Mucosa of stomach (tissue), 1 donor: ENCODE measurements around the gene AK9.

Source experiments
- H3K27me3 ChIP-seq: one replicate; pipeline ENCODE4 v1.7.0; 2013; ENCODE audit warnings: mild to moderate bottlenecking, low read length; ENCODE audit not compliant: control insufficient read depth, insufficient read depth
- H3K36me3 ChIP-seq: one replicate; pipeline ENCODE4 v1.7.0; 2013; ENCODE audit warnings: low read length; ENCODE audit not compliant: control insufficient read depth, insufficient read depth
- H3K4me1 ChIP-seq: one replicate; pipeline ENCODE4 v1.7.0; 2013; ENCODE audit warnings: mild to moderate bottlenecking, low read length; ENCODE audit not compliant: control insufficient read depth, insufficient read depth
- H3K4me3 ChIP-seq: one replicate; pipeline ENCODE4 v1.7.0; 2013; ENCODE audit warnings: low read length
- H3K9ac ChIP-seq: one replicate; pipeline ENCODE4 v1.7.0; 2013; ENCODE audit warnings: mild to moderate bottlenecking, low read length, moderate library complexity
- H3K9me3 ChIP-seq: one replicate; pipeline ENCODE4 v1.7.0; 2013; ENCODE audit warnings: mild to moderate bottlenecking, low read length, moderate library complexity; ENCODE audit not compliant: control insufficient read depth
- donor health status: Pancreatic carcinoma.

The AK9 gene

DNA sequence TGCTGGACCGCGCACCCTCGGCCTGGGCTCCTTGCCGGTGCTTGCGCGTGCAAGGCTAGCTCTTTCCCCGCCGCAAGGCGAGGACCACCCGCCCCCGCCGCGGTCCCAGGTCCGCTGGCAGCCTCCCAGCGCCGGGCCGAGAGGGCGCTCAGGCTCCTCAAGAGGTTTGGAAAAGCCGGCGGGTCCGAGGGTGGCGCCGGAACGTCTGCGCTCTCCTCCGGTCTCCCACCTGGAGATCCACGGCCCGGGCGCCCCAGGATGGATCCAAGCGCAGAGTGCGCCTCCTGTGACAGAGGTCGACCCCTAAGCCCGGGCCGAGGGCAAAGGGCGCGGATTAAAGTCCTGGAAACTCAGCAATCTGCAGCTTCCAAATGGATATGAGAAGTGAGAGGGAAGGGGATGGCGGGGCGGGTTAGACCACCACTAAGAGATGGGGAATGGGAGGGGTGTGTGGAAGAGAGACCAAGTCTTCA, 234.9 kb downstream of the AK9 start:
- Histone ChIP-seq H3K4me1 (peaks cover 47% of the 10 kb centered on the region), H3K9me3 (no peaks in the 10 kb centered on the region), H3K9ac (peak overlapping the region; percentile 72), H3K27me3 (no peaks in the 10 kb centered on the region), H3K36me3 (peaks cover 4% of the 10 kb centered on the region), H3K4me3 (peak overlapping the region; percentile 58)

DNA sequence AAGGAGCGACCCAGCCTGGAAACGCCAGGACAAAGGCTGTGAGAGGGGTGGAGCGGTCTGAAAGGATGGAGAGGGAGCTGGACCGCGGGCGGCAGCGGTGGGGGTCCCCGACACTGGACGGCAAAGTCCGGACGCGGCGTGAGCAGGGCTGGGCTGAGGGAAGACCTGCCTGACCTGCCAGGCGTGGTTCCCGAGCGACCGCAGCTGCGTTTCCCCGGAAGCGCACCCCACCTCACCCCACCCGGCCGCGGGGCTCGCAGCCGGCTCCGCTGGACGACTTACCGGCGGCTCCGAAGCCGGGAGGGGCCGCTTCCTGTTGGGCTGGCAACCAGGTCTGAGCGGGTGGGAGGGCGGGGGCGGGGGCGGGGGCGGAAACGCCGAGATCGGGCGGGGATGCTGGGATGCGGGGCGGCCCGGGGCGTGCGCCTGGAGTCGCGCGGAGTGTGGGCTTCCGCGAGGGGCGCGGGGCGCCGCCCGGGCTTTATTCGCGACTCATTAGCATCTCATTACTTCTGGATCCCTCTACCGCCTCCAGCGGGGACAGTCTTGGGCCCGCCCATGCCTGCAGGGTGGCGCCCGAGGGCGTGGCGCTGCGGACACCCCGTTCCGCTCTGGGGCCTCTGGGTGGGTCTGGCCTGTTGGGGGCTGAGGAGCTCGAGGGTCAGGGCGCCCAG, 235.4 kb downstream of the AK9 start, which contains the start of gene MICAL1:
Gene MICAL1 (minus strand): TSS at position 336 of the 674 bp plus-strand sequence. CDS start 1,576 bp downstream, outside the sequence.
- Histone ChIP-seq H3K36me3 (peaks cover 4% of the 10 kb centered on the region), H3K4me3 (peak within 1 kb of the TSS; percentile 58), H3K4me1 (peaks cover 47% of the 10 kb centered on the region), H3K9me3 (no peaks in the 10 kb centered on the region), H3K27me3 (no peaks in the 10 kb centered on the region), H3K9ac (peak within 1 kb of the TSS; percentile 77)

DNA sequence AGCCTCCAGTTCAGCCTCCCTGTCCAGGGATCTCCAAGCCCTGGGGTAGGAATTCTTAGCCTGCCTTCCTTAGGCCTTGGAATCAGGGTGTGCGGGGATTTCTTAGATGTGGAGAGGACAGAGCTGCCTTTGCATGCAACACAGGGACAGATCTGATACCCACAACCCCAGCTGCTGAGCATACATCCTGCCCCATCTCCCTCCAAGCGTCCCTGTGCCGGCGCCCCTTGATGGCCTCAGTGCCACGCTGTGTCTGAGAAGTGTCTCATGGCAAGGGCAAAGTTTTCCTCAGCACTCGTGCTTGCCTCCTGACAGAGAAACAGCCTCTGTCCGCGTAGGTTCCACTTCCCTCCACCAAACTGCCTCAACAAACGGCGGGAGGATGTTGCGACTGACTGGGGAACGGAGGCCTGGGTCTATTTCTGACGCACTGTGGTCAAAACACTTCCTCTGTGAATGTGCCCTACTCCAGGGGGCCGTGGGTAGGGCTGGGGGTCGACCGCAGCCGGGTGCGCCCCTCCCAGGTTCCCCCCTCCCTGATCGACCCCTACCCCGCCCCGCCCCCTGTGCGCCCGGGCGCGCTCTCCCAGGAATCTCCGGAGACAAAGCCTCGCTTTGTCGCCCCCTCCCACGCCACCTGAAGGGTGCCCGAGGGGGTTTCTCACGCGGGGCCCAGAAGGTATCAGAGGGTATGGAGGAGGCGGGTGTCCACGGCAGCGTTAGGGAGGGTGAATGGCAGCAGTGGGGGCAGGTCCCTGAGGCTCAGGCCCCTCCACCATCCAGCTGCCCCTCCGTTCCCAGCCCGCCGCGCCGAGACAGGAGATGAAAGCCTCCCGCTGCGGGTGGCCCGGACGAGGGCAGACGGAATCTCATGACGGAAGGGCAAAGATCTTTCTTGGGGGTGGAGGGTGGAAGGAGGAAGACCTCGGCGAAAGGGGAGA, 236.2 kb downstream of the AK9 start:
- no peaks in the 10 kb centered on the region for H3K9me3 ChIP-seq
- H3K27me3 ChIP-seq: no peaks in the 10 kb centered on the region
- H3K4me3 ChIP-seq: peak overlapping the region; percentile 57
- peak overlapping the region; percentile 77 for H3K9ac ChIP-seq
- peaks cover 4% of the 10 kb centered on the region for H3K36me3 ChIP-seq
- H3K4me1 ChIP-seq: peaks cover 44% of the 10 kb centered on the region

DNA sequence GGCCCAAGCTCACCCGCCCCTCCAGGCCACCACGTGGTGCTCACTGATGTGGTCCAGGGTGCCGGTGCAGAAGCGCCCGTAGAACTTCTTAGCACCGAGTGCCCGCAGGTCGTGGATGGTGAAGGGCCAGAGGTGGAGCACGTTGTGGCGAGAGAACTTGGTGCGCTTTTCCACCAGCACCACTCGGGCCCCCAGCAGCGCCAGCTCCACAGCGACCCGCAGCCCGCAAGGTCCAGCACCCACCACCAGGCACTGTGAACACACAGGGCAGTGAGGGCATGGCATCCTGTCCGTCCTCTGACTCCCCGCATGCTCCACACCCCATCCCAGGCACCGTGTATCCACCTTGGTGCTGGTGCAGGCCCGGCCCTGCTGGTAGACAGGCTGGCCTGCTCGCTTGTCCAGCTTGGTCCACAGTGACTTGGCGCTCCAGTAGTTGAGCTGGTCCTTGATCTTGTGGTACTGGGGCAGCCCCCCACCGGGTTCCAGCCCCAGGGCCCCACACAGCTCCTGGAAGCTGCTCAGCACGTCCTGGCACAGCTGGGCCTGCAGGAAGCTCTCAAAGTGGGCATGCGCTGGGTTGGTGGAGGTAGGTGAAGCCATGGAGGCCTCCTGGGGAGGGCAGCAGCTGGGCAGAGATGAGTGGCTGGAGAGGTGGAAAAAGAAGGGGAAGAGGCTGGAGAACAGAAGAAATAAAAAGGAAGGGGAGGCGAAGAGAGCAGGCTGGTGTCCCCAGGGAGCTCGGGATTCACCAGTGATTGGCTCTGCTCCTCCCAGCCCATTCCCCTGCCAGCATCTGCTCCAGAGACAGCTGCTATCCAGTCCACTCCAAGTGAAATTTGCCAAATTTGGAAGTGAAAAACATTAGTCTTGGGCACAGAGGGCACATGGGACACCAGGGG, 237.2 kb downstream of the AK9 start:
- Histone ChIP-seq H3K4me3 (no peak overlapping the region), H3K36me3 (peaks cover 4% of the 10 kb centered on the region), H3K9ac (peak overlapping the region; percentile 22), H3K9me3 (no peaks in the 10 kb centered on the region), H3K4me1 (peaks cover 38% of the 10 kb centered on the region), H3K27me3 (no peaks in the 10 kb centered on the region)

DNA sequence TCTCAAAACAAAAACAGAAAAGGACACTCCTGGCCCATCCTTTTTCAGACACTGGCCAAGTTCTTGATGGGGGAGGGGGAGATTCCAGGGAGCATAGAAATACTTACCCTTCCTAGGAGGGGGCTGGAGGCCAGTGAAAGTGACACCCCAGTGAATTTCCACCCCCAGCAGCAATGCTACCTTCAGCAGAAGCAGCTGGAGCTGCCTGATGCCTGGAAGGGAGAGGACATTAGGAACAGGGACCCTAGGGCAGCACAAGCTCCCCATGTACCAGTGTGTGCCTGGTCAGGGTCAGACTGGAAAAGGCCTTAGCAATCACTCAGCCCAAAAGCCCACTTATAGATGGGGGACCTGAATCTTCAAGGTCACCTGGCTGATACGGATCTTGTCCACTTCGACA, 237.8 kb downstream of the AK9 start:
- Histone ChIP-seq H3K9ac (no peak overlapping the region), H3K36me3 (peaks cover 4% of the 10 kb centered on the region), H3K27me3 (no peaks in the 10 kb centered on the region), H3K4me1 (peaks cover 35% of the 10 kb centered on the region), H3K4me3 (no peak overlapping the region), H3K9me3 (no peaks in the 10 kb centered on the region)

DNA sequence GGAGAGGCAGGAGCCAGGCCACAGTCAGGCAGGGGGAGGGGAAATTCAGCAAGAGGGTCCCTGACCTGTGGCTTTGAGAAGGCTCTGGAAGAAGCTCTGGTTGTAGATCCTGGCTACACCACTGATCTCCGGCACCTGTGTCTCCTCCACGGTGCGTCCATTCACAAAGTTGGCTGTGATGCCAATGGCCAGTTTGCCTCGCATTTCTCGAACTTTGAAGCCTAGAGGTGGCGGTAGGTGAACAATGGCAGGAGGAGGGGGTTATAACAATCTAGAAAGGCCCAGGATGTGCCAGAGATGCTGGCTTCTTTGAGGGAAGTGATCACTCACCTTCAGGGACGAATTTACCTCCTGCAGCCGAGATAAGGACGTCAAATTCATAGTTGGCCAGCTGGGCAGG, 238.8 kb downstream of the AK9 start:
- Histone ChIP-seq H3K4me3 (no peak overlapping the region), H3K9me3 (no peaks in the 10 kb centered on the region), H3K27me3 (no peaks in the 10 kb centered on the region), H3K4me1 (peaks cover 28% of the 10 kb centered on the region), H3K9ac (no peak overlapping the region), H3K36me3 (peaks cover 4% of the 10 kb centered on the region)

DNA sequence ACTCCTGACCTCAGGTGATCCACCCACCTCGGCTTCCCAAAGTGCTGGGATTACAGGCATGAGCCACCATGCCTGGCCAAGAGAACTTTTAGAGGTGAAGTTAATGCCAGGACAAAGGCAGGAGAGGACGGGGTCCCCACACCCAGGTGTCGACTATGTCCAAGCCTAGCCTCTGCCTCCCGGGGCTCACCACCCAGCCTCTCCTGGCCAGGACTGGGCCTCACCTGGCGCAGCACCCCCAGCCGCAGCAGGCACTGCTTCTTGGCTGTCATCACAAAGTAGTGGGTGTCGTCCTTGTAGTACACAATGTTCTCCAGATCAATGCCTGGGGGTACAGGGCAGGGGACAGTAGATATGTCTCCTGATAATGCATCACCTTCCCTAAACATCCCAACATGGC, 239.6 kb downstream of the AK9 start:
- no peaks in the 10 kb centered on the region for H3K27me3 ChIP-seq
- H3K36me3 ChIP-seq: peaks cover 4% of the 10 kb centered on the region
- no peak overlapping the region for H3K4me3 ChIP-seq
- peaks cover 22% of the 10 kb centered on the region for H3K4me1 ChIP-seq
- no peak overlapping the region for H3K9ac ChIP-seq
- no peaks in the 10 kb centered on the region for H3K9me3 ChIP-seq

DNA sequence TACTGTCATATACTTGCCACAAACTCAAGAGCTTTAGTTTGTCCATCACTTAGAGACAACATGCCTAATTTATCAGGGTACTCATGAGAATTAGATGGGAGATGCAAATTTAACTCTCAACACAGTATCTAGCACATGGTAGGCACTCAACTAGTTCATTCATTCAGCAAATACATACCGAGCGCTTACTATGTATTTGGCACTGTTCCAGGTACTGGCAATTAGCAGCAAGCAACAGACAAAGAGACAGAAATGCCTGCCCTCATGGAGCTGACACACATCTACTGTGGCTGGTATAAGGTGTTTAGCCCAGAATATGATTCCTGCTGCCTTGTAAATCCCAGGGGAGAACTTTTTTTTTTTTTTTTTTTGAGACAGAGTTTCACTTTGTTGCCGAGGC, 240.2 kb downstream of the AK9 start:
- Histone ChIP-seq H3K9me3 (no peaks in the 10 kb centered on the region), H3K27me3 (no peaks in the 10 kb centered on the region), H3K4me3 (no peak overlapping the region), H3K4me1 (peaks cover 25% of the 10 kb centered on the region), H3K9ac (no peak overlapping the region), H3K36me3 (peaks cover 4% of the 10 kb centered on the region)

DNA sequence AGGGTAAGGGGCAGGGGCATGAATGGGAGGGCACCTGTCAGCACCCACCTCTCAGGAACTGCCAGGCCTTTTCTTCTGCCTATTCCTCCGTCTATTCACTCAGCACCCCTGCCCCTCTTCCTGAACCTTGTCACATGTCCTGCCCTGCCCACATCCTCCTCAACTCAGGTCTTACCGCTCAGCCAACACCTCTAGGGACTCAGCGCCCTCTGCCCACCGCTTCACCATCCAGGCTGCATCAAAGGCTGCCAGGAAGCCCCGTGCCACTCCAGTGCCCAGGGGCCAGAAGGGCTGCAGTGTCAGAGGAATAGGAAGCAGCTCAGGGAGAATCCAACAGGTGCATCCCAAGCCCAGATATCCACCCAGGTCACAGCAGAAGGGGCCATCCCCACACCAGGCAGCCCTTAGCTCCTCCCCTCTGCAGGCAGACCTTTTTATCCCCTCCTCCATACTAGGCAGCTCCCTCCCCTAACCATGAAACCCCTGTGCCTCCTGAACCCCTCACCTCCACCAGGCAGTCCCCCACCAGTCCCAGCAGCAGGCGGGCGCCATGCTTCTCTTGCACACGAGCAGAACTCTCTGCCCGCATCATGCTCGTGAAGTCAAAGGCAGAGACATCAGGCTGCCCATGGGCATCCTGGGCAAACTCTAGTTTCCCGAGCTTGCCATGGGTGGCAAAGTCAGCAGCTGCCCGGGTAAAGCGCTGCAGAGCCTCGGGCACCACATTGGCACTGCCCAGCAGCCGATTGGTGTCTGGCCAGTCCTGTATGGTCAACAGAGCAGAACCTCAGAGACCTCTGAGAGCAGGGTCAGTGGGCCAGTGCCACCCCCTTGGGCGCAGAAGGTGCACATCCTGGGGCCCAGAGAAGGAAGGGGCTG, 241.0 kb downstream of the AK9 start:
- H3K9me3 ChIP-seq: no peaks in the 10 kb centered on the region
- H3K36me3 ChIP-seq: peaks cover 4% of the 10 kb centered on the region
- H3K4me1 ChIP-seq: peaks cover 26% of the 10 kb centered on the region
- H3K27me3 ChIP-seq: no peaks in the 10 kb centered on the region
- H3K4me3 ChIP-seq: no peak overlapping the region
- H3K9ac ChIP-seq: no peak overlapping the region

DNA sequence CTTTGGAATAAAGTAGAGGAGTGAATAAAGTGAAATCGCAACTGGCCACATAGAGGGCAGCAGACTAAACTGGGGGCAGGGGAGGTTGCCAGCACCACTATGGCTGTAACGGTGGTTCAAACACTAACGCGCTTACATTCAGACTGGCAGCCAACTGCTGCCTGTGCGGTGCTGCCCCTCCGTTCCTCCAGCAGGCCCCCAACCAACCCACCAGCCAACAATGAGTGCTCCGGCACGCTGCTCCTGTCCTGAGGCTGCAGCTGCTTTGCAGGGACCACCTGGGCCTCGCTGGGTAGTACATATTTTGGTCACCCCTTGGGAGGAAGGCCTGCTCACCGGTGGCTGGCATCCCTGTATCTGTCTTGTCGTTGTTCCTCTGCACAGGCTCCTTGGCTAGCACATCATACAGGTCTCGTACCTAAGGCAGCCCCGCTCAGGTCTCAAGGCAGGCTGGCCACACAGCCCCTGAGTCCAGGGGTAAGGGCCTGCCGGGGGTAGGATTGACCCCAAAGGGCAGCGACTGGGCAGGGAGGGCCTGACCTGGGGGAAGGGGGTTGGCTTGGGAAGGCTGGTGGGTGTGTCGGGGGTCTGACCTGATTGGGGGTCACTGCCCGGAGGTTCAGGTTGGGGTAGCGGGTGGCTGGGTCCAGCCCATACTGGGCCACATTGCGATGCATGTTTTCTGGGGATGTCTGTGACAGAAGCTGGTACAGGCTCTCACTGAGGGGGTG, 241.8 kb downstream of the AK9 start:
- H3K36me3 ChIP-seq: peaks cover 4% of the 10 kb centered on the region

More for the DNA sequence above, 241.8 kb downstream of the AK9 start:
- no peak overlapping the region for H3K9ac ChIP-seq
- no peak overlapping the region for H3K4me3 ChIP-seq
- H3K27me3 ChIP-seq: no peaks in the 10 kb centered on the region
- peaks cover 18% of the 10 kb centered on the region for H3K4me1 ChIP-seq
- no peaks in the 10 kb centered on the region for H3K9me3 ChIP-seq
